Activated T-cell treated with anti-CD3 and anti-CD28 coated beads, Interleukin-2, amount 50 U/mL, for 4 hours (primary cell): ENCODE results near the gene AK9. TPM values are rescaled to one million over a fixed set of nuclear protein-coding genes. Genes with fewer than 3 reads are reported as not detected.
A peak's percentile ranks its signal among the peaks of the same experiment; 100 is the strongest.
"Not testable (repeated sequence)": the region's sequence is repeated elsewhere in the genome, so short reads cannot be mapped to it uniquely, and the experiment has no call there.

Source experiments
- ATAC-seq, 2 donors: fragments of 200-7000 bp; cut with Tn5 transposase; one replicate each; pipeline ENCODE4 v1.10.0; 2021
- DNase-seq: peaks from one replicate; pipeline ENCODE4 v3.0.0-alpha.2; 2020
- H3K27me3 Mint-ChIP-seq: one replicate; pipeline ENCODE4 v1.8.0; 2021; ENCODE audit warnings: low read depth, mixed read lengths
- H3K36me3 Mint-ChIP-seq: one replicate; pipeline ENCODE4 v1.8.0; 2022; ENCODE audit warnings: mixed read lengths; ENCODE audit not compliant: insufficient read depth
- H3K4me1 Mint-ChIP-seq: one replicate; pipeline ENCODE4 v1.8.0; 2021; ENCODE audit warnings: low read depth, mixed read lengths
- H3K4me3 Mint-ChIP-seq: one replicate; pipeline ENCODE4 v1.8.0; 2021; ENCODE audit warnings: mild to moderate bottlenecking, moderate library complexity, mixed read lengths
- H3K9me3 Mint-ChIP-seq: one replicate; pipeline ENCODE4 v1.8.0; 2021; ENCODE audit warnings: mixed read lengths
- total RNA-seq, 3 donors: library from RNA; stranded (reverse); gene quantifications; one replicate each; pipeline ENCODE4 v1.2.1, GENCODE V29; 2021

The AK9 gene
- total RNA-seq, result 1 to 10 TPM; 2.0 to 2.5 (median 2.1) TPM

GRCh38 chr6:109690737-109691621 is at the start of gene AK9, which contains the start of gene FIG4:
Gene AK9 (minus strand): TSS chr6:109691202. CDS start chr6:109675745, 15,457 bp downstream.
Gene FIG4 (plus strand): TSS chr6:109691296. CDS start chr6:109691436, 140 bp downstream.
- H3K36me3 Mint-ChIP-seq, result peaks cover 2% of the 10 kb centered on the region

GRCh38 chr6:109740787-109741186 is 49.8 kb upstream of the AK9 start:
- DNase-seq (no peak), ATAC-seq (no peak)
- no peak overlapping the region for H3K4me3 Mint-ChIP-seq
- no peaks in the 10 kb centered on the region for H3K9me3 Mint-ChIP-seq
- no peaks in the 10 kb centered on the region for H3K27me3 Mint-ChIP-seq
- H3K36me3 Mint-ChIP-seq, result peaks cover 56% of the 10 kb centered on the region
- no peaks in the 10 kb centered on the region for H3K4me1 Mint-ChIP-seq

More at GRCh38 chr6:109690737-109691621, at the start of gene AK9, which contains the start of gene FIG4:
- DNase-seq, result peak; percentile 87
- Mint-ChIP-seq H3K9me3 (no peaks in the 10 kb centered on the region), H3K4me1 (peaks cover 34% of the 10 kb centered on the region), H3K27me3 (no peaks in the 10 kb centered on the region), H3K4me3 (peak within 1 kb of the TSS; percentile 94)
- peak; percentile 98 to 99 for ATAC-seq

DNA sequence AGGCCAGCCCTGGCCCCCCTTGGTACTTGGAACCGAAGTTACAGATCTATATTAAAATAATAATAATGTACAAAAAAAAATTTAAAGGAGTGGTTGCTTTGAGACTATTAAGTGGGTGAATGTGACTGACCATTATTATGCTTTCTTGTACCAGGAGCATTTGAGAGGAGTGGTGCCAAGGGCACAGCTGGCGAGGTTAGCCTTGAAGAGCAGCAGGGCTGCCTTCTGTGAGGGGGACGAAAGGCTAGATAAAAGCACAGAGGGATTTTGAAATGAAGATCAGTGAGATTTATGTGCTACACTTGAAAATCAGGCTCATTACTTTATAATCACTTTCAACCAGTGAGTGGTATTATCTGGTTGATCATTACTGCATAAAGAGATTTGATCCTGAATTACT is 48.7 kb upstream of the AK9 start:
- peaks cover 52% of the 10 kb centered on the region for H3K36me3 Mint-ChIP-seq
- no peaks in the 10 kb centered on the region for H3K9me3 Mint-ChIP-seq
- H3K27me3 Mint-ChIP-seq, result no peaks in the 10 kb centered on the region

DNA sequence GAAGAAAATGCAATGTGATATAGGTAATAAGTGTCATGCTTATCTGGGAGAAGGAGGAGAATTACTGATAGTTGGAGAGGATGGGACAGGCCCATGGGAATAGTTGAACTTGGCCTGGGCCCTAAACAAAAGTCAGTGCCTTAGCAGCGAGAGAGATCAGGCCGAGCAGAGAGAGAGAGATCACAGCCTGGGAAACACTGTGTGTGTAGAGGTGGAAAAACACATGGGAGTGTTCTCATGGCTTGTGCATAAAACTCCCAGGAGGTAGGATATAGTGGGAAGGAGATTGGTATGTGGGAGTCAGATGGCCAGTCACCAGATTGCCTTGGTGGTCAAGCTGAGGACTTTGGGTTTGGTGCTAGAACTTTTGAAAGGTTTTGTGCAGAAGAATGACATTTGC is 47.7 kb upstream of the AK9 start:
- ATAC-seq (no peak), DNase-seq (no peak)
- H3K36me3 Mint-ChIP-seq, result peaks cover 43% of the 10 kb centered on the region
- no peaks in the 10 kb centered on the region for H3K27me3 Mint-ChIP-seq
- H3K4me1 Mint-ChIP-seq, result no peaks in the 10 kb centered on the region
- no peaks in the 10 kb centered on the region for H3K9me3 Mint-ChIP-seq
- H3K4me3 Mint-ChIP-seq, result no peak overlapping the region

More for the DNA sequence above, 48.7 kb upstream of the AK9 start:
- ATAC-seq (no peak), DNase-seq (no peak)
- no peak overlapping the region for H3K4me3 Mint-ChIP-seq
- H3K4me1 Mint-ChIP-seq, result no peaks in the 10 kb centered on the region

- H3K36me3 Mint-ChIP-seq, result peaks cover 41% of the 10 kb centered on the region
- no peak overlapping the region for H3K4me3 Mint-ChIP-seq
- no peaks in the 10 kb centered on the region for H3K27me3 Mint-ChIP-seq
- H3K9me3 Mint-ChIP-seq, result no peaks in the 10 kb centered on the region
- no peaks in the 10 kb centered on the region for H3K4me1 Mint-ChIP-seq
- DNase-seq (no peak), ATAC-seq (no peak)
Observed at GRCh38 chr6:109738255-109738654, 47.3 kb upstream of the AK9 start.

DNA sequence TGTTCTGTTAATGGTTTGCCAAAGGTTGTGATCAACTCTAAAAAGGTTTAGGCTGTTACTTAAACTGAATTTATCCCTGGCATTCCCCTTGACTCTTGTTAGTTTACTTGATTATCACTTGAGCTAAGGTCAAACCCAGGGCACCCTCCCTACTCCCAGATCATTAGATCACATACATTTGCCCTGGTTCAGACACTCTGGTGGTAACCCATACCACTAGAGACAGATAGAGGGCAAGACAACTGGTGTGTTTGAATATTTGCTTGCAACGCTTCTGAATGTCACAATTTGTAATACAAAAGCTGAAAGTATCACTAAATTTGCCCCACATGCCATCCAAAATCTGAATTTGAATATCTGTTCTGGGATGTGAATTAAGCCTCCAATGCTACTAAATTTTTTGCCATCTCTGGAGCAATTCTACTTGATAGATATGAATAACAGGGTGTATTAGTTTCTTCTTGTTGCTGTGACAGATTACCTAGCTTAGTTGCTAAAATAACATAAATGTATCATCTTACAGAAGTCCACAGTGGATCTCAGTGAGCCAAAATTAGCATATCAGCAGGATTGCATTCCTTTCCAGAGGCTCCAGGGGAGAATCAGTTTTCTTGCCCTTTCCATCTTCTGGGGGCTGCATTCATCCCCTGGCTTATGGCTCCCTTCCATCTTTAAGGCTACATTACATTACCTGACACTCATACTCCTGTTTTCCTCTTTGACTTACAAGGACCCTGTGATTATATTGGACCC is 45.4 kb upstream of the AK9 start:
- DNase-seq, result no peak
- Mint-ChIP-seq H3K27me3 (no peaks in the 10 kb centered on the region), H3K36me3 (peaks cover 36% of the 10 kb centered on the region), H3K4me1 (no peaks in the 10 kb centered on the region), H3K9me3 (no peaks in the 10 kb centered on the region), H3K4me3 (no peak overlapping the region)
- no peak for ATAC-seq

GRCh38 chr6:109725250-109725649 is 34.2 kb upstream of the AK9 start:
- peaks cover 44% of the 10 kb centered on the region for H3K36me3 Mint-ChIP-seq
- not testable (repeated sequence) for DNase-seq, H3K27me3 Mint-ChIP-seq, ATAC-seq, H3K9me3 Mint-ChIP-seq, H3K4me3 Mint-ChIP-seq, H3K4me1 Mint-ChIP-seq

DNA sequence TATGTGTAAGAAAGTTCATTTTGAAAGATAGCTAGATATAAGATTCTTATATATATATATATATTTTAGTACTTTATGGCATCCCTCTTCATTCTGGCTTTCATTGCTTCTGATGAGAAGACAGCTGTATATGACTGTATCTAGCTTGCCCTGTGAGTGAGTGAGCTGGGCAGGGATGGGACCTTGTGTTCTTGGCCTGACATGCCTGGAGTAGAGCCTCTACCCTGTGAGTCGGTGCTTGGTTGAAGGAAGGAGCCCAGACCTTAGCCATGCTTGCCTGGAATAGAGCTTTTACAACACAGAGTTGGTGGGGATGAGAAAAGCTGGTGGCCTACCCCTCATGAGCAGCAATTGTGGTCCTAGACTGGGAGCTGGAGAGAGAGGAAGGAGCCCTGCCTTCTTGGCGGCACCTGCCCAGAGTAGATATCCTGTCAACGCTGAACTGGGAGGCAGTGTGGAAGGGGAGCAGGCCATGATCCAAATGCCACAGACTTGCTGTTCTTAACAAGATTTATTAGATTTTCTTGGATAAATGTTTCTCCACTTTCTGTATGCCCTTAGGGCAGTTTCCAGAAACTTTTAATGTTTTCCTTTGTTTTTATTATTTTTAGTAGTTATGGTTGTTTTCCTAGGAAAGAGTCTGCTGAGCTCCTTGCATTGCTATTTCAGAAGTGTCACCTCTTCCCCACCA is 31.7 kb upstream of the AK9 start:
- no peak for ATAC-seq
- Mint-ChIP-seq H3K9me3 (no peaks in the 10 kb centered on the region), H3K36me3 (peaks cover 49% of the 10 kb centered on the region), H3K4me3 (no peak overlapping the region), H3K4me1 (no peaks in the 10 kb centered on the region), H3K27me3 (no peaks in the 10 kb centered on the region)
- no peak for DNase-seq

DNA sequence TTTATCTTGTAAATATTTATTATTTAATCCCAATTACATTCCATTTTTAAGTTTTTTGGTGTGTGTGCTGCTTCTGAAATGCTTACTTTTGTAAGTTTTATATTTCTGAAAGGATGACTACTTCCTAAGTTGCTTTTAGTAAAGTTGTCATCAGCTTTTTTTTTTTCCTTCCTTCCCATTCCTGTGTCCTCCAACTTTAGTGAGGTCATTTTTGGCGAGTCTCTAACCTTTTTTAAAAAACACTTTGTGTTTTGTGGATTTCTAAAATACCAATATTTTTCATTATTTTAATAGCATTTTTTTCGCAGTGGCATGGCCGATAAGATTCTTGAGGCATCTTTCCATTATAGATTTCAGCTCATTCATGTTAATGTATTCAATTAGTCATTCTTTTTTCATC is 31.0 kb upstream of the AK9 start:
- ATAC-seq (no peak), DNase-seq (no peak)
- H3K4me3 Mint-ChIP-seq, result no peak overlapping the region
- H3K9me3 Mint-ChIP-seq, result no peaks in the 10 kb centered on the region
- no peaks in the 10 kb centered on the region for H3K4me1 Mint-ChIP-seq
- H3K27me3 Mint-ChIP-seq, result no peaks in the 10 kb centered on the region
- peaks cover 46% of the 10 kb centered on the region for H3K36me3 Mint-ChIP-seq

DNA sequence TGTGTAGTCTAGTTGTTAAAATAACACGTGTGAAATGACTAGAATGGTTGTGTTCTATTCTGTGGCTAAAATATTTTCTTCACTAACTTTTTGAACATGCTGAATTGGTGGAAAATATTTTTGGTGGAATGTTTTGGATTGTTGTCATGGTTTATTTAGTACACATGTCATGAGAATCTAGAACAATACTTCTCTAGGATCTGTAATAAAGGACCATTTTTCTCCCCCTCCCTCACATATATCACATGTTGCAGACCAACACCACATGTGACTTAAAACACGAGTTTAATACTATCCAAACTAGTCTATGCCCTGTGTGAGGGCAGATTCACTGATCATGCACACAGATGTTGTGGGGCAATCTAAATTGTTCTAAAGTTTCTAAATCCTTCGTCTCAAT is 29.3 kb upstream of the AK9 start:
- no peaks in the 10 kb centered on the region for H3K4me1 Mint-ChIP-seq
- no peak for DNase-seq
- H3K27me3 Mint-ChIP-seq, result no peaks in the 10 kb centered on the region
- peaks cover 45% of the 10 kb centered on the region for H3K36me3 Mint-ChIP-seq
- ATAC-seq, result no peak
- H3K4me3 Mint-ChIP-seq, result no peak overlapping the region
- H3K9me3 Mint-ChIP-seq, result no peaks in the 10 kb centered on the region

- DNase-seq (no peak), ATAC-seq (no peak)
- H3K4me1 Mint-ChIP-seq, result no peaks in the 10 kb centered on the region
- H3K4me3 Mint-ChIP-seq, result no peak overlapping the region
- no peaks in the 10 kb centered on the region for H3K9me3 Mint-ChIP-seq
- H3K27me3 Mint-ChIP-seq, result no peaks in the 10 kb centered on the region
- peaks cover 36% of the 10 kb centered on the region for H3K36me3 Mint-ChIP-seq
Observed at GRCh38 chr6:109718991-109719390, 28.0 kb upstream of the AK9 start.

- DNase-seq (no peak), ATAC-seq (no peak)
- Mint-ChIP-seq H3K36me3 (peaks cover 30% of the 10 kb centered on the region), H3K9me3 (no peaks in the 10 kb centered on the region), H3K4me1 (no peaks in the 10 kb centered on the region), H3K4me3 (no peak overlapping the region), H3K27me3 (no peaks in the 10 kb centered on the region)
Observed at GRCh38 chr6:109717971-109718370, 27.0 kb upstream of the AK9 start.

DNA sequence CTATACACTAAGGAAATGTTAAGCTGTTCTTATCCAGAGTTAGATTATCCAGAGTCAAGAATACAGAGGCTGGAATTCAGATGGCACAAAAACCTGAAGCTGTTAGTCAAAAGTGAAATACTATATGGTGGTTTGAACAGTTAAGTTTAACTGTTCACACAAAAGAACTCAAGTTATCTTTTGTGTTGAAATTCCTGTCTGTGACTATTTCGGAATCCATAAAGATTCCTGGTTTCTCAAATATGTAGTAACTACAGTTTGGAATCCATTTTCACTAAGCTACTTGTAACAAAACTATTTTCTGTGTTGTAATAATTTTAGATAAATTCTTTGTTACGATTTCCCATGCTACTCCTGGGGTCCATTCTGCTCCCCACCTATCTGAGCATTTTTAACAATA is 24.6 kb upstream of the AK9 start:
- Mint-ChIP-seq H3K9me3 (no peaks in the 10 kb centered on the region), H3K4me3 (no peak overlapping the region), H3K36me3 (peaks cover 20% of the 10 kb centered on the region), H3K27me3 (no peaks in the 10 kb centered on the region), H3K4me1 (peaks cover under 1% of the 10 kb centered on the region)
- no peak for ATAC-seq
- no peak for DNase-seq

DNA sequence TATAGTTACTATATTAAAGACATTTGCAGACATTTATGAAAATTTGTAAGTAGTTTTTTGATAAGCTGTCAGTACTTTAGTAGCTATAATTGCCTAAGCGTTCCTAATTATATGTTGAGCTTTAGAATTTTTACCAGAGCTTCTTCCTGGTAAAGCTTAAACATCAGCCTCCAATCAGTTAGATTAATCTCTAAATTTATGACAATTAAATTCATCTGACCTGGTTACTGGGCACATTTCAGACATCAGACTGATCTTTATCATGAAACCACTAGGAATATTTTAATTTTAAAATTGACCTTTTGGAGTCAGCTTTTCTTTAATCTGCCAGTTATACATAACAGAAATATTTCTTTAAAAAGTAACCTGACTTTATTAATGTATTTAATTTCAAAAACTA is 23.6 kb upstream of the AK9 start:
- peaks cover 17% of the 10 kb centered on the region for H3K36me3 Mint-ChIP-seq
- DNase-seq, result no peak
- peaks cover 3% of the 10 kb centered on the region for H3K4me1 Mint-ChIP-seq
- H3K9me3 Mint-ChIP-seq, result no peaks in the 10 kb centered on the region
- no peak overlapping the region for H3K4me3 Mint-ChIP-seq
- ATAC-seq, result no peak
- no peaks in the 10 kb centered on the region for H3K27me3 Mint-ChIP-seq
